Measurements from ENCODE around the gene RPS6KA5.

The RPS6KA5 gene

GRCh38 chr14:91021991-91022621 is 38.3 kb downstream of the RPS6KA5 start:
- no peak for DNase-seq (ENCODE audit: low spot score)
- in situ Hi-C loops (cut with MboI; ENCODE audit: low sequenced_read_pairs, unreplicated experiment): no loop called here
- TF ChIP-seq CTCF (IDR thresholded peaks at IDR 0.05; ENCODE audit: borderline replicate concordance, control extremely low read depth, extremely low read depth, insufficient read depth, missing control alignments): no peak

- no peak for TF ChIP-seq CTCF (IDR thresholded peaks at IDR 0.05; ENCODE audit: borderline replicate concordance, control extremely low read depth, extremely low read depth, insufficient read depth, missing control alignments)
- in situ Hi-C loops (cut with MboI; ENCODE audit: low sequenced_read_pairs, unreplicated experiment): no loop called here
- no peak for DNase-seq (ENCODE audit: low spot score)
Measured at GRCh38 chr14:91021115-91021514, 39.3 kb downstream of the RPS6KA5 start.

GRCh38 chr14:91019673-91020072 is 40.8 kb downstream of the RPS6KA5 start:
- DNase-seq (ENCODE audit: low spot score): no peak
- no peak for TF ChIP-seq CTCF (IDR thresholded peaks at IDR 0.05; ENCODE audit: borderline replicate concordance, control extremely low read depth, extremely low read depth, insufficient read depth, missing control alignments)
- in situ Hi-C loops (cut with MboI; ENCODE audit: low sequenced_read_pairs, unreplicated experiment): no loop called here

- no peak for DNase-seq (ENCODE audit: low spot score)
- in situ Hi-C loops (cut with MboI; ENCODE audit: low sequenced_read_pairs, unreplicated experiment): no loop called here
- no peak for TF ChIP-seq CTCF (IDR thresholded peaks at IDR 0.05; ENCODE audit: borderline replicate concordance, control extremely low read depth, extremely low read depth, insufficient read depth, missing control alignments)
Measured at GRCh38 chr14:91018481-91018880, 42.0 kb downstream of the RPS6KA5 start.

GRCh38 chr14:91016800-91017410 is 43.5 kb downstream of the RPS6KA5 start:
- DNase-seq (ENCODE audit: low spot score): no peak
- in situ Hi-C loops (cut with MboI; ENCODE audit: low sequenced_read_pairs, unreplicated experiment): no loop called here
- no peak for TF ChIP-seq CTCF (IDR thresholded peaks at IDR 0.05; ENCODE audit: borderline replicate concordance, control extremely low read depth, extremely low read depth, insufficient read depth, missing control alignments)

- no peak for TF ChIP-seq CTCF (IDR thresholded peaks at IDR 0.05; ENCODE audit: borderline replicate concordance, control extremely low read depth, extremely low read depth, insufficient read depth, missing control alignments)
- DNase-seq (ENCODE audit: low spot score): no peak
- in situ Hi-C loops (cut with MboI; ENCODE audit: low sequenced_read_pairs, unreplicated experiment): no loop called here
Measured at GRCh38 chr14:91015435-91015834, 45.0 kb downstream of the RPS6KA5 start.
